ENCODE data around the gene CHCHD6.
A peak's percentile ranks its signal among the peaks of the same experiment; 100 is the strongest.
"Not testable (repeated sequence)": the region's sequence is repeated elsewhere in the genome, so short reads cannot be mapped to it uniquely, and the experiment has no call there.

Gene CHCHD6

GRCh38 chr3:126766653-126767052, 62.6 kb downstream of the CHCHD6 start:
- DNase-seq (ENCODE audit: low spot score), result no peak

GRCh38 chr3:126768903-126769302, 64.9 kb downstream of the CHCHD6 start:
- DNase-seq (ENCODE audit: low spot score), result no peak

- DNase-seq (ENCODE audit: low spot score), result no peak
Measured at GRCh38 chr3:126770096-126770495, 66.1 kb downstream of the CHCHD6 start.

GRCh38 chr3:126773167-126773566, 69.1 kb downstream of the CHCHD6 start:
- no peak for DNase-seq (ENCODE audit: low spot score)

GRCh38 chr3:126773783-126774182, 69.7 kb downstream of the CHCHD6 start:
- DNase-seq (ENCODE audit: low spot score), result no peak

- DNase-seq (ENCODE audit: low spot score), result no peak
Measured at GRCh38 chr3:126777366-126777765, 73.3 kb downstream of the CHCHD6 start.

GRCh38 chr3:126780666-126781065, 76.6 kb downstream of the CHCHD6 start:
- DNase-seq (ENCODE audit: low spot score), result no peak

GRCh38 chr3:126781406-126781805, 77.4 kb downstream of the CHCHD6 start:
- DNase-seq (ENCODE audit: low spot score), result peak; percentile 6

GRCh38 chr3:126781889-126782491, 78.0 kb downstream of the CHCHD6 start:
- peak; percentile 26 for DNase-seq (ENCODE audit: low spot score)

- DNase-seq (ENCODE audit: low spot score), result no peak
Measured at GRCh38 chr3:126782536-126782935, 78.5 kb downstream of the CHCHD6 start.

- DNase-seq (ENCODE audit: low spot score), result no peak
Measured at GRCh38 chr3:126784254-126784653, 80.2 kb downstream of the CHCHD6 start.

- DNase-seq (ENCODE audit: low spot score), result not testable (repeated sequence)
Measured at GRCh38 chr3:126791320-126791719, 87.3 kb downstream of the CHCHD6 start.

- no peak for DNase-seq (ENCODE audit: low spot score)
Measured at GRCh38 chr3:126792998-126793397, 89.0 kb downstream of the CHCHD6 start.

- no peak for DNase-seq (ENCODE audit: low spot score)
Measured at GRCh38 chr3:126797563-126797962, 93.5 kb downstream of the CHCHD6 start.

GRCh38 chr3:126798521-126798920, 94.5 kb downstream of the CHCHD6 start:
- DNase-seq (ENCODE audit: low spot score), result no peak

GRCh38 chr3:126799099-126799498, 95.1 kb downstream of the CHCHD6 start:
- DNase-seq (ENCODE audit: low spot score), result no peak

GRCh38 chr3:126801312-126801711, 97.3 kb downstream of the CHCHD6 start:
- DNase-seq (ENCODE audit: low spot score), result not testable (repeated sequence)

GRCh38 chr3:126807795-126808194, 103.8 kb downstream of the CHCHD6 start:
- no peak for DNase-seq (ENCODE audit: low spot score)

- no peak for DNase-seq (ENCODE audit: low spot score)
Measured at GRCh38 chr3:126811530-126811929, 107.5 kb downstream of the CHCHD6 start.

GRCh38 chr3:126816298-126816697, 112.3 kb downstream of the CHCHD6 start:
- no peak for DNase-seq (ENCODE audit: low spot score)

- no peak for DNase-seq (ENCODE audit: low spot score)
Measured at GRCh38 chr3:126816986-126817777, 113.1 kb downstream of the CHCHD6 start.

GRCh38 chr3:126817781-126818180, 113.7 kb downstream of the CHCHD6 start:
- DNase-seq (ENCODE audit: low spot score), result no peak

- DNase-seq (ENCODE audit: low spot score), result no peak
Measured at GRCh38 chr3:126818400-126819095, 114.5 kb downstream of the CHCHD6 start.

Measured in pons (tissue), 1 donor.